GDM1 (cell line): Measurements from ENCODE around the gene TACC2.

Experiments
- DNase-seq: peaks from one replicate; lab custom pipeline; 2025; lab: John Stamatoyannopoulos, UW

The TACC2 gene

DNA sequence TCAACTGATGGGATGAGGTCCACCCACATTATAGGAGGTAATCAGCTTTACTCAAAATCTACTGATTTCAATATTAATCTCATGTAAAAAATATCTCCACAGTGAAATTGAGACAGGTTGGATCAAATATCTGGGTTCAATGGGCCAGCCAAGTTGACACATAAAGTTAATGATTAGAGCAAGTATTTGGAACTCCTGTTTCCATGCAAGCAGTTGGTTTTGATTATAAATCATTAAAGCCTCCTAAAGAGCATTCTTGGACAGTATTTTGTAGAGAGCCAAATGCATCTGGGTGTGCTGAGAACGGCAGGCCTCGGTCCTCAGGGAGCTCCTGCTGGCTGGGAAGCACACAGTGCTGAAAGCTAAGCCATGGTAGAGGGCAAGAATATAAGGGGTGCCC is 155.2 kb downstream of the TACC2 start:
- DNase-seq, result no peak

DNA sequence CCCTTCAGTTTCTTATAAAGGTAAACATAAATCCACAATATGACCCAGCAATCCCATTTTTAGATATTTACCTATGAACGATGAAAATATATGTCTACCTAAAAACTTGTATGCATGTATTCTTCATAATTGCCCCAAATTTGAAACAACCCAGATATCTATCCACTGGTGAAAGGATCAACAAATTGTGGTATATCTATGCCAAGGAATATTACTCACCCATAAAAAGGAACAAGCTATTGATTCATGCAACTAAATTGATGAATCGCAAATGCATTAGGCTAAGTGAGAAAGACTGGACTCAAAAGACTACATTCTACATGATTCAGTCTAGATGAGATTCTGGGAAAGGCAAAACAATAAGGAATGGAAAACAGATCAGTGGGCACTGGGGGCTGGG is 156.2 kb downstream of the TACC2 start:
- no peak for DNase-seq

DNA sequence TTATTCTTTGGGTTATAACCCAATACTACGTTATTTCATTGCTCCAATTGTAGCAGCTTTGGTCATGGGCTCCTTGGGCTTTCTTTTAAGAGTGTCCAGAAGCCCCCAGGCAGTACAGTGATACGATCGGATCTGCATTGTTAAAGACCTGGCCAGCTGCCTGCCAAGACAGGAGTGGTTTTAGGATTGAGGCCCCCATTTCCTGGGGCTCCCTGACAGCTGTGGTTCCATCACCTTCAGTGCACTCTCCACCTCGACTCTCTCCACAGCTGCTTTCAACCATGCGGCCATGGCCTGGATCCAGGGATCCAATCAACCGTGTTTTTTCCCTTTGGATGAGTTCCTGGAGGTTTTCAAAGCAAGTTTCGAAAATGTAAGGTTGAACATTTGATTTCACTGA is 158.7 kb downstream of the TACC2 start:
- DNase-seq, result no peak

DNA sequence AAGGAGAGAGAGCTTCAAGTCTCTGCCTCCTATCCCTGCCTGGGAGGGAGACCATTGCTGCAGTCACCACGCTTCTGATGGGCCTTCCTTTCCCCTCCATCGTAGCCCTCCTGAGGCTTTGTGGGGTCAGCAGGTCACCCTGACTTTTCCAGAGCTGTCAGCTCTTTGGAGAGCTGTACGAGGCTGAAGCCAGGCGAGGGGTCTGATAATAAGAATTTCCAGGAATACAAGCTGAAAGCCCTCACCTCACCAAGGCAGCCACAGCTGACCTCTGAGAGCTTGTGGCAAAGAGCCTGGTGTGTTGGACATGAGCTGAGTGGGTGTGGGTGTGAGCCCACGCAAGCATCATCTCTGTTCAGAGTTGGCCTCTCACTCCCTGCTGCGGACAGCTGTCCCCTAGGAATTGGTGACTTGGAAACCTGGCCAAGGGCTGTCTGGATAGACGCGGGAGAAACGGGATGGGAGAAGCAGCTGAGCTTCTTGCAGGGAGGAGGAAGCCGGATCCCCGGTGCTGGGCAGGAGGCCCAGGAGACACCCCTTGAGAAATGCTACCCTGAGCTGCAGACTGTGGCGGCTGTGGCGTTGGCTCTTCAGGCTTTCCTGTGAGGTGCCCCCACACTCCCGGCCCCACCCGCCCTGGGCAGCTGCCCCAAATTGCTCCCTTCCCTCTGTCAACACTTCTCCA is 160.1 kb downstream of the TACC2 start:
- DNase-seq, result no peak

DNA sequence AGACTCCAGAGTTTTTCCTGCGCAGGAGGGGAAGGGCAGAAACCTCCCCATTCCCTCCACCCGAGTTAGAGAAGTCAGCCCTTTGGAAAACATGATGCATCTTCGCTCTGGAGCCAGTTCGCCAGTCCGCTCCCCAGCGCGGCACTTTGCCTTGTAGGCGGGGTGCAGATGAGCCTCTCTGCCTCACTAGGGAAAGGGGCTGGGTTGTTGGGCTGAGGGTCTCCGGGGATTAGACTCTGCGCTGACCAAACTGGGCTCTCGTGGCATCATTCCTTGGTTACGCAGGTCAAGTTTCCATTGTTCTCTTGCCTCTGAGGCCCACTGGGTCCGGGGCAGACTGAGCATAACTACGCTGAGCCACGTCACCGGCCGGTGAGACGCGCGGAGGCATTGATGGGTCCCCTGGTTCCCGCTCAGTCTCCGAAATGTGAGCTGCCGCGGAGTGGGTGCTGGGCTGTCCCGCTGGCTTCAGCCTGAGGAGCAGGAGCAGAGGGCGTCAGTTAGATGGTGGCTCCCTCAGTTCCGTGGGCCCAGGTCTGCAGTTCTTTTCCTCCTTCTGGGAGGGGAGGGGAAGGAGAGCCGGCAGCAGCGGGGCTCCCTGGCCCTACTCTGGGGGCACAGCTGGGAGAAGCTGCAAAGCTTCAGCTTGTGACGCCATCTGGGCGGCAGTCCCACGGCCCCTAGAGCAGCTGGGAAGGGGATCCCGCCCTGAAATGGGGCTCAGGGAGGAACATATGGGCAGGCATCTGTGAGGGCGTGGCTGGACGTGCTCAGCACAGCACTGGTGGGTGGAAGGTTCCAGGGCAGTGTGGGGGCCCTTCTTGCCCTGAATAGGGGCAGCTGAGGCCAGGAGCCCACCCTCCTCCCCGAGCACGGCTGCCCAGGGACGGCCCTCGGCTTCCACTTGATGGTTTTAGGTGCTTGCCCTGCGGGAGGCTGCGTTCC is 160.9 kb downstream of the TACC2 start:
- no peak for DNase-seq

DNA sequence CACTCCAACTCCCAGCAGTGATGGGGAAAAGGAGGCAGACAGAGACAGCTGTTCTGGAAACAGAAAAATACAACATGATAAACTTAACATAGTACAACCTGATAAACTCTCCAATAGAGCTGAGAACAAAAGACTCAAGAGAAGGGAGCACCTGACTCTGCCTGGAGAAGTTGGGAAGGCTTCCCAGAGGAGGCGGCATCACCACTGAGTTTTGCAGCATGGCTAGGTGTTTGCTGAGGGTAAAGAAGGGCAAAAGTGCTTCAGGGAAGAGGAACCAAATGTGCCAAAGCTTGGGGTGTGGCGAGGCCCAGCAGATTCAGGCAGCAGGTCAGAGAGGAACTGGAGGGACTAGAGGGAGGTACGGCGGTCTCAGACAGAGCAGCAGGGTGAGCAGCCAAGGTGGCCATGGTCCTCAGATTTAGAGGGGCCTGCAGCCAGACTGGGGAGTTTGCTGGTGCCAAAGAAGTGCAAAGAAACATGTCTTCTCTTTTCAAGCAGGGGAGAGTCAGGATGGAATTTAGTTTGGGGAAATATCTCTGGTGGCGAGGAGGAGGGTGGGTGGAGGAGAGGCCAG is 162.2 kb downstream of the TACC2 start:
- DNase-seq, result no peak

DNA sequence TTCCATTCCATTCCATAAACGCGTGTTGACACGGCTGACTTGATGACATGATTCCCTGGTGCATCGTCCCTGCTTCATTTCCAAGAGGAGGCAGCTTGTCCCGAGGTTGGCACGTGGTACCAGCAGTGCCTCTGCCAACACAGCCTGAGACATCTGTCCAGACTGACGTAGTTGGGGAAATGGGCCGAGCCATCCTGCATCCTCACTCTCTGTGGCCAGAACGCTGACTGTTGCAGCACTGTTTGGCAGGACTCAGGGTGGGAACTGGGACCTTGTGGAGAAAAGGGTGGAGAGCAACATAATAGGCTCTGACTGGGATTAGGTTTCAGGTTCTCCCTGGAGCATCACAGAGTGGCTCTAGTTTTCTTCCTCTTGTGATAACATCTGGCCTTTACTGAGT is 163.6 kb downstream of the TACC2 start:
- DNase-seq, result no peak

DNA sequence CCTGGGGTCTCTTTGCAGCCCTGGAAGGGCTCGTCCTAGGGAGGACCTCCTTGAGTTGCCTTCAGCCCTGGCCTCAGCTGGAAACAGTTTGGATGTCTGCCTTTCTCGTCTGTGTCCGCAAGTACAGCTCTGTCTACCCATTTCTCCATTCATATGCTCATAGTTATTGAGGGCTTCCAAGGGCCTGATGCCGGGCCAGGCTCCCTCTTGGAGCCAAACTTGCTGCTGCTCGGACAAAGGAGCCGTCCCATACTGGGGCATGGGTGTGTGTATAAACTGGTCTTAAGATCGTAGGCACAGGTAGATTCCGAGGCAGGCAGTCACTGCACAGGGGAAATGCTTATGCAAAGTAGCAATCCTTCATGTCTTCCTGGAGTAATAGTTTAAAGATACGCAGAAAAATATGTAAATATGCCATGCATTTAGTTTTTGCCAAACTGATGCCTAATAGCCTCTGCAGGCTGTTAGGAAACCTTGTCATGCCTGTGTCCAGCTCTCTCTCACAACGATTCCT is 165.1 kb downstream of the TACC2 start:
- DNase-seq, result no peak

DNA sequence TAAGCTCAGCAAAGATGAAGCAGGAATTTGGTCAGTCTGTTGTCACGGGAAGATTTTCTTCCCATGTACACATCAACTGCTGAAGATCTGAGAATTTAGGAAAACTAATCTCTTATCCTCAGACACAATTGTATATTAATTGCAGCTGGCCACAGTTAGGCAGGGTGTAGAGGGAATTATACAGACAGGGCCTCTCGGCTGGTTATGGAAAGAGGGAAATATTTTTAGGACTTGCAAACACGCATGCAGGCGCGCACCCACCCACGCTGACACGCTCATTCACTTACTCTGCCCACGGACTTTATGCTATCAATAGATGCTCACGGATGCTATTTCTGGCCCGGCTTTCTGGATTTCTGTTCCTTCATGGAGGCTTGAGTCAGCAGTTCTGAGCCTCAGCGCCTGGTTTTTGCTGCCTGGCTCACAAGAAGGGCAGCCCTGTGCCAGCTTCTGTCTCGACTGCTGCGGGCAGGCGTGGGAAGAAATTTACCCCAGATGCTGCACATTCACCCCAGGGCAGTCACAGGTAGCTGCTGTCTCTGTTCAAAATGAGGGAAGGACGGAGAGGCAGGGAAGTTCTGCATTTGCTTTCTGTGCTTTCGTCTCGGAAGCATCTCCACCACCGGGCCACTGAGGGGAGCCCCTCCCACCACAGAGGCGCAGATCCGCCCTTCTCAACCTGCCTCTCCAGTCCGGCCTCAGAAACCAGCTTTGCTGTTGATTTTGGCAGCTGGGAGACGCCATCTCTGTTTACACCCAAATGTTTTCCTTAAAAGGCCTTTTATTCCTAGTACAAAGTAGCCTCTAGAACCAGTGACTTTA is 165.8 kb downstream of the TACC2 start:
- no peak for DNase-seq

DNA sequence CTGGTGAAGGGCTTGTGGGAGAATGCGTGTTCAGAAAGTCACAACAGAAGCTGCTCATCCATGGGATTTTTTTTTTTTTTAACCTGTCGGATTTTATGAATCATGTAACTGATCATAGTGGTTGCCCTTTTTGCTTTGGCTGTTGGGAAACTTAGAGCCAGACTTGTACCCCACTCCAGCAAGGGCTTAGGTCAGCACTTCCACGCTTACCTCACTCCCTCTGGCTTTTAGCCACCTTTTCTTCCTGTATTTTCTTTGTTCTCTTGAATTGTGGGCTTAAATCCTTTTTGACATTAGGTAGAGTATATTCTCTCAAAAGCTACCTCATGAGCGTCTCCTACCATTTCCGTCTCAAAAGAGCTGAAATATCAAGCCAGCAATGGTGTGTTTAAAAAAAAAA is 168.5 kb downstream of the TACC2 start:
- no peak for DNase-seq

DNA sequence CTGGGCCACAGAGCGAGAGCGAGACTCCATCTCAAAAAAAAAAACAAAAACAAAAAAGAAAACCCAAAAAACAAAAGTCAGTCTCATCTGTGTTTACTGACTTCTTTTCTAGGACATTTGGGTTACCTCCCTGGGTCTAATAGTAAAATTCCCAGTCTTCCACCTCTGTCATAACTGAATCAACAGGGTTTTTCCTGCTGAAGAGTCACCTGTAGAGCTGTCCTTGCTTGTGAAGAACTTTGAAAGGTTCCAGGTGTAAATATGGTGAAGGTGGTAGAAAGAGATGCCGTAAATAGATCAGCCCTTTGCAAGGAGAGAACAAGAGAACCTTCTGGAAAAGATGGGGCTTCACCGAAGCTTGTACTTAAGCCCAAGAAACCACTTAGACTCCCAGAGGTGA is 169.4 kb downstream of the TACC2 start:
- DNase-seq, result no peak

DNA sequence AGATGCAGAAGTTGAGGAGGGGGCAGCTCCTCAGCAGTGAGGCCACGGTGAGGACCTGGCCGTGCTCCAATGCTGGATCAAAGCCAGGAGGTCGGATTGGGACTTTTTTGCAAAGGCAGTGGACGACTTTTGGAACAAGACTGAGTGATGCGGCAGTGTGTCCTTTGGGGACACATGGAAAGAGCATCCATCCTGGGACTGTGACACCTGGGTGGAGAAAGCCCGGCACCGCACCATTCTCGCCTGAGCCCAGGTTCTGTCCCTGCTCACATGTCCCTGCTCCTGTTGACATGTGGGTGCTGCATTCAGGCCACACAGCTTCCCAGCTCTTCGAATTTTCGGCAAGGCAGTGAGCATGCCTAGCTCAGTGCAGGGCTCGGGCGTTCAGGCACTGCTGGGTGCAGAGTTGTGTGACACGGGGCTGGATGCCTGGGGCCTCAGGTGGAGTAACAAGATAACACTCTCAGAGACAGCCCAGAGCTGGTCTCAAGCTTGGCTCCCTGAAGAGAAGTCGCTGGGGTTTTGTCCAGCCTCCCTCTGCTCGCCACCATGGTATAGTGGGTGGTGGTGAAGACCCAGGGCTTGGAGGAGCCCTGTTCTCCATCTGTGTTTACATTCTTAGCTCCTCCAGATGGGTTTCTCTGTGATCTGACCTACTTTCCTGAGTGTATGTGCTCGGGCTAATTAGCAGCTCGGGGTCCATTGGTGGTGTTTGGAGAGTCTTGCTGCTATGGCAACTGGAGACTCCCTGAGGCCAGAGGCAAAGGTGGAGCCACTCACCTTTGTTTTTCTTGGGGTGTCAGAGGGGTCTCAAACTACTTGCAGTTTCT is 170.4 kb downstream of the TACC2 start:
- DNase-seq, result no peak

DNA sequence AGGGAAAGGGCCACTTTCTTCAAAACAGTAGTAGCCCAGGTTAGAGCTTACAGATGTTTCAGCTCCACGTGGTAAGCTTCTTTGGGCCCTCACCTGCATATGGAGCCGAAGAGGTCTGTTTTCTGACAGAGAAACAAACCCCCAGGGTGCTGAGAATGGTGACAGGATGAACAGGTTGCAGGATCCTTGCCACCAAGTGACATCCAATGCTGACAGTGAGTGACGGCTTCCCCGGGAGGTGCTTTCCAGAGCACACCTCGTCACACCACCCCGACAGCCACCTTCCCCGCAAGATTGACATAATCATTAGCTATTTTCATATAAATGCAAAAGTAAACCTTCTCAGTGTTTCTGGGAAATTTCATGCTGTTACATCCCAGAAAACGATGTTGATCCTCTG is 172.8 kb downstream of the TACC2 start:
- DNase-seq, result no peak

DNA sequence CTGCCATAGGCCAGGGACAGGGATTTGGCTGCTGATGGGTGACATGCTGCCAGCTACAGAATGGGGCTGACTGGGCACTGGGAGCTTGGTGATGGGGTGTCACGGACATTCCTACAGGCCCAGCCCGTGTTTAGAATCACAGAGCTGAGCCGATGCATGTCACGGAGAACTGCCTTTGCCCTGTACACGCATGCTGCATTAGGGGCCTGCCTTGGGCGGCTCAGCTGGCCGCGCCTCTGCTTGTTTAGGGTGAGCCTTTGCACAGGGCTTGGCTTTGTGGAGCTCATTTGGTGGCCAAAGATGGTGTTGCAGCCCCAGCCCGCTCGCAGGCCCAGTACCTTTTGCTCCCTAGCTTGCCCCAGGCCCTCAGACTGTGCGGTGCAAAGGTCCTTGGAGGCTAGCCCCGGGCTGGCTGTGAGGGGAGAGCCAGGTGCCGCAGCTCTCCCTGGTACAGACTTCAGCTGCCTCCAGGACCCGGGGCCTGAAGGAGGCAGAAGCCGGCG is 173.8 kb downstream of the TACC2 start:
- DNase-seq, result no peak

DNA sequence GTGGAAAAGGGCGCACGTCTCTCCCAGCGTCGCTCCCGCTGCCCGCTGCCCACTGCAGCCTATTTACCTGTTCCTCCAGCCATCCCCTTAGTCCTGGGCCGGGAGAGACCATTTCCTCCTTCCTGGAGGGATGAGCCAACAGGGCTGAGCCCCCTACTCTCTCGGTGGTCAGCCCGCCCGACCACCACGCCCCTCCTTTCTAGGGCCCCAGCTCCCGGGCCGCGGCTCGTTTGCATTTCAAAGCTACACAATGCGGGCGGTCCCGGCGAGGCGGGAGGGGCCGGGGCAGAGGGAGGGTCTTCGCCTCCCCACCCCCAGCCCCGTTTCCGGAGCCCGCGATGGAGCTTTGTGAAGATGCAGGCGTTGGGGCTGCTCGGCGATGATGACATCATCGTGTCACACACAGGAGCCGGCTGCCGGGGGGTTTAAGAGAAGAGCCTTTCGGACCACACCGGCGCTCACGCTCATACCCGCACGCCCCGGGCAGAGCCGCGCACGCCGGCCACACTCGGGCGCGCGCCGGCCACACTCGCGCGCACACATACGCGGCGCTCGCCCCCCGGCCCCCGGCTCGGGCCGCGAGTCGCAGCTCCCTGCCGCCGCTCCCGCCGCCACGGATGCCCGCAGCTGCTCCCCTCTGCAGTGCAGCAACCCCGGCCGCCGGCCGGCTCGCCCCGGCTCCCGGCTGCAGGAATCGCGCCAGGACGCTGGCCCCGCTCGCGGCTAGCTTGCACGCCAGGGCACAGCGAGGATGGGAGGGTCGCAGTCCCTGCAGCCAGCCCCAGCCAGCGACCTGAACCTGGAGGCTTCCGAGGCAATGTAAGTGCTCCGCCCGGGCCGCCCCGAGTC is 174.4 kb downstream of the TACC2 start:
- DNase-seq, result no peak

DNA sequence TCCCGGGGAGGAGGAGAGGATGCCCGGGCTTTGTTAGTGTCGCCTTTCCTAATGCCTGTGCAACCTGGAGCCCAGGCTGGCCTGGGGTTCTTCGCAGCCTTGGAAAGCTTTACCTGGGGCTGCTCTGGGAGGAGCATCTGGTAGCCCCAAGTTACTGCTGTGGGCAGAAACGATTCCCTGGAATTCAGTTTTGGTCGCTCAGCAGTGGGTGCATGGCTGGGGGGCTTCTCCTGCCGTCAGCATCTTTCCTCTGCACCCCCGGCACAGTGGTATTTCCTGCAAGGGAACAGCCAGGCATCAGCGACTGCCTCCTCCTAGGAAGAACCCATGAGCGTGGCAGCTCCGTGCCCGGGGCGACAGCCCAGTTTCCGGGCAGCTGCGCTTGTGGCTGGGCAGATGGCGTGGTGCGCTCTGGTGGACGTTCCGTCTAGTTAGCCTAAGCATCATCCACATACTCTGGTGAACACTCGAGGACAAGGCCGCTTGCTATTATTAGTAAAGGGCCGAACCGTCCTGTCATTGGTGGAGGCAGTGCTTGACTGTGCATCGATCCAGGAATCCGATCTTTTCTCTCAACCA is 175.1 kb downstream of the TACC2 start:
- DNase-seq, result no peak

DNA sequence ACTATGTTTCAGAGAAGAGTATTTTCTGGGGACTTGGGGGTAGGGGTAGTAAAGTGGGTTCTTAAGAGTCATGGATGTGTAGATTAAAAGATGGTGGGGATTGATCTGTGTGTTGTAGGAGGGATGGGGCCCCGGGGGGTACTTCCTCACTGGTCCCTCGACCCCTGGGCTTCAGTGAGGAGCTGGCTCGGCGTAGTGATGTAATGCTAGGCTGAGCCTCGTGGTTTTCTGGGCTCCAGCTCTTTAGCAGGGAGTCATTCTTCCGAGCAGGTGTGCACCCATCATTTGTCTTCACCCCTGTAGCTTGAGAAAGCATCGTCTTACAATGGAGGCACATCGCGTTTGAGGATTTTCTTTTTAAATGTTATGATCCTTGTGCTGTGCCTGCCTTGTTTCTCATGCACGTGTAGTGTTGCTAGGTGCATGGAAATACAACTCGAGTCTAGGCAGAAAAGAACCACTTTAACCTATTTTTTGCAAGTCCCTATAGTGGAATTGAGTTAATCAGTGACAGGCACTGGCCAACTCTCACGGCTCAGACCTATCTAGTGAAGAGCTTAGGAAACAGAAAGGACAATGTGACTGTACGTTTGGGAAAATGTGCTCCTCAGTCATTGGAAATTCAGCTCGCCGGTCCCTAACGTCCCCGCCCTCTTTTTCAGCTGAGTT is 176.0 kb downstream of the TACC2 start:
- DNase-seq, result no peak

DNA sequence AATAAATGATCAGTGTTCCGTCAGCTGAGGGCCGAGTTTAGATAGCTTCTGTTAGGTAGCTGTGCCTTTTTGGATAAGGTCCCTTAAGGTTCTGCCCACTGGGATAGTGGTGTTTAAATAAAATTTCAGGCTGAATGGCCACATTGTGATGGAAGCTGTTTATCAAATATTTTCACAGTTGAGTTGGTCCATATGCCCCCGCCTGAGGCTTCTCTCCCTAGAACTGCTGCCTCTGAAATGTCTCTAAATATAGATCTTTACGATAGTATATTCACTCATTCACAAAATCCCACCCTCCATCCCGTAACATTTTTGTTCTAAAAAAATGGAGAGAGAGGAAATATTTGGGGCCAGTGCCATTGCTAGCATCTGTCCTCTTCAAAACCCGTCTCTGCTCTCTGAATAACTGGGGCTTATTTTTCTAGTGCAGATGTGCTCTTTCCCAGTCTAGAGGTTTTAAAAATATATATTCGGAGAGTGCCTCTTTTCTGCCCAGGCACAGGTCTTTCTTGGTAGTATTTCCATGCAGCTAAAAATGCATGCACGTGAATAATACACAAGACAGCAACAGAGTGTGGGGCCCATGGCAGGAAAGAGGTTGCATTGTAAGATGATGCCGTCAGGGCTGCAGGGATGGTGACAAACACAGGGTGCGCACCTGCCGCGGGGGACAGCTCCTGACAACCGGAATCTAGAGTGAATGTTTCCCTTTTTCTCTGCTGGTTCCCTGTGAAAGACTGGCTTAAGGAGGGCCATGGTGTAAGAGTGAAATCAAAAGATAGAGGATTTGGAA is 176.7 kb downstream of the TACC2 start:
- DNase-seq, result no peak
